HG03432 (cell line): Measurements from ENCODE around the gene KIF19.
"Not testable (repeated sequence)": the region's sequence is repeated elsewhere in the genome, so short reads cannot be mapped to it uniquely, and the experiment has no call there.

Source experiments
- ATAC-seq: cut with Tn5 transposase; IDR thresholded peaks from one replicate; pipeline ENCODE4 v1.9.1; 2021; ENCODE audit warnings: mild to moderate bottlenecking, moderate library complexity; ENCODE audit not compliant: unreplicated experiment

The KIF19 gene

DNA sequence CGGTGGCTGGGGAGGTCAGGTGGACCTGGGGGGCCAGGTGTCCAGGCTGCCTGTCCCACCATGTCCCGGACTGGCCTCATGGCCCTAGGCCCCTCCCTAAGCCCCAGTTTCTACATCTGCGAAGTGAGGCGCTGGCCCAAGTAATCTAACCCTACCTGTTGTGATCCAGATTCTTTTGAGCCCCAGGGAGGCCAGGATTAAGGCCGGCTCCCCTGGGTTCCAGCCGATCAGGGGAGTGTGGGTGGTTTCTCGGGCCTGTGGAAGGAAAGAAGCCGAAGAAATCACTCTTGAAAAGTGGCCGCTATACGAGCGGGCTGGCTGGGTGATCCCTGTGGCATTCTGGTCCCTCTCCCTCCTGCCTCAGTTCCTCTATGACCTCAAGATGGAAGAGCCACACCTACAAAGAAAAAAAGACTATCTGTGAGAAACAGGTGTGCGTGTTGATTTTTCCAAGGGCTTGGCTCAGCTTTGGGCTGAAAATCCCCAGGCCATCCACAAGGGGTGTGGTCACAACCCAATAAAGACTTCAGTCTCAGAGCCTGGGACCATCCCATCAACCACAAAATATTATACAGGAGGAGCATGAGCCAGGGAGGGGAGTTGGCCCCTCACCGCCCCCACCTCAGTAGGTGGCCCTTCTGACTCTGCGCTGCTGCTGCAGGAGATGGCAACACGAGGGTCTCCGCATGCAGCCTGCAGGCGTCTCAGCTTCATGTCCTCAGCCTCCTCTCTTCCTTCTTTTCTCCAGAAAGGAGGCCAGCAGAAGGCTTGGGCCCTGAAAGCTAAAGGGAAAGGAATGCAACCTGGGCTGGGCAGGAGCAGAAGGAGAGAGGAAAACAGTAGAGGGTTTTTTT lies 61.6 kb downstream of the KIF19 start:
- ATAC-seq = no peak

DNA sequence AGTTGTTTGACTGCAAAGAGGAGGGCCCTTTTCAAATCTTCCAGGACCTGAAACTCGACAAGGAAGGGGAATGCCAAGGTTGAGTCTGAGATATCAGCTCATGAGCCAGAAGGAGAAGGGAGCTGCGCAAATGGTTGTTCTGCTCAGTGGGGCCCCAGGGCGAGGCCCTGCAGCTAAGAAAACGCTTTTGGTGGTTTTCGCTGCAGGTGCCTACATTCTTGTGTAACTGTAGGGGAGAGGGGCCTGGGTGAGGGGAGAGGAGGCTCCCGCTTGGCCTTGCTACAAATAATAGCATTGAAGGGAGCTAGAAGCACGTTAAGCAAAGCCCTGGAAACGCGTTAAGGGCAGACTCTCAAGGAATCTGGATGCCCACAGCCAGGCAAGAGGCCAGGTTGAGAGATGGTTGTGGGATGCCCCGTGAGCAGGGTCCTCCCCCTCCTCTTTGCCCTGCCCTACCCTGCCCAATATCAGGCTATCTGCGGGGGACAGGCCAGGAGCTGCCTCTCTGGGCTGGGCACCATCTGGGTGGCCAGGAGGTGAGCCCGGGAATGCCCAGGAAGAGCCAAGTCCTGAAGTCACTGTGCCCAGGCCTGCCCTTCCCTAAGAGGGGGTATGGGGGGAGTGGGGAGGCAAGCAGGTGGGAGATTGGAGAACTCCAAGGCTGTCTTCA lies 63.2 kb downstream of the KIF19 start:
- ATAC-seq = no peak

DNA sequence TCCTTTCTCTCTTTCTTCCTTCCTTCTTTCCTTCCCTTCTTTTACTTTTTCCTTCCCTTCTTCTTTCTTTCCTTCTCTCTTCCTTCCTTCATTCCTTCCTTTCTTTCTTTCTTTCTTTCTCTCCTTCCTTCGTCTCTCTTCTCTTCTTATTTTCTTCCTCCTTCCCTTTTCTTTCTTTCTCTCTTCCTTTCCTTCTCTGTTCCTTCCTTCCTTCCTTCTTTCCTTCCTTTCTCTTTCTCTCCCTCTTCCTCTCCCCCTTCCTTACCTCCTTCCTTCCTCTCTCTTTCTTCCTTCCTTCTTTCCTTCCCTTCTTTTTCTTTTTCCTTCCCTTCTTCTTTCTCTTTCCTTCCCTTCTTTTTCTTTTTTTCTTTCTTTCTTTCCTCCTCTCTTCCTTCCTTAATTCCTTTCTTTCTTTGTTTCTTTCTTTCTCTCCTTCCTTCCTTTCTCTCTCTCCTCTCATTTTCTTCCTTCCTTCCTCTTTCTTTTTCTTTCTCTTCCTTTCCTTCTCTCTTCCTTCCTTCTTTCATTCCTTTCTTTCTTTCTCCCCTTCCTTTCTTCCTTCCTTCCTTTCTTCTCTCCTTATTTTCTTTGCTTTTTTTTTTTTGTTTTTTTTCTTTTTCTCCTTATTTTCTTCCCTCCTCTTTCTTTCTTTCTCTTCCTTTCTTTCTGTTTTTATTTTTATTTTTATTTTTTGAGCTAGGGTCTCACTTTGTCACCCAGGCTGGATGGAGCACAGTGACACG lies 64.1 kb downstream of the KIF19 start:
- ATAC-seq = no peak

GRCh38 chr17:74390680-74391653 lies 64.9 kb downstream of the KIF19 start:
- no peak for ATAC-seq

GRCh38 chr17:74391771-74392170 lies 65.7 kb downstream of the KIF19 start:
- ATAC-seq = no peak

- ATAC-seq = no peak
Observed at GRCh38 chr17:74392848-74393247, 66.8 kb downstream of the KIF19 start.

- no peak for ATAC-seq
Observed at GRCh38 chr17:74393346-74393942, 67.4 kb downstream of the KIF19 start.

DNA sequence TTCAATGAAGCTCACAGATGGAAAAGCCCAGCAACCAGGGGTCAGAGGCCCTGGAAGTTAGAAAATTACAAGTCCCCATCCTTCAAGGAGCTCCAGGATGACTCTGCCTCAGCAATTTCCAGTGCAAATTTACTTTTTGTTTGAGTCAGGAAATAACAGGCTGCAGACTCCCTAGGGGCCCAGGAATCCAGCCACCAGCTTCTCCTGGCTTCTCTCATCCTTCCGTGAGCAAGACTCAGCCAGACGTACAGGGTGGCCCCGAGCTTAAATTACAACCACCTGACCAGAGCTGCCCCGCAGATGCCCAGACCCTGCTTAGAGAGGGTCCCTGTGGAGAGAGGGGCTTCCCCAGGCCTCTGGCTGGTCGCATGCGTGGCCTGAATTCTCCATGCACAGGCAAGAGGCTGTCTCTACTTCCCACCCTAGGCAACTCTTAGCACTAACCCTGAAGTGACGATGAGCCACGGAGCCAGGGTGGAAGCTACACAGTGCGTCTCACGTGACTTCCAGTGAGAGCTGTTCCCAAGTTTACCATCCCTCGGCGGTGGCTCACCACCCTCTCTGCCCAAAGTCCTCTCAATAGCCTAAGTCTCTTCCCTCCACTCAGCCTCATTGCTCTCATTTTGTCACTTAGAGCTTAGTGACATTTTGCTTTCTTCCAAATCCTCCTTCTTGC lies 68.4 kb downstream of the KIF19 start:
- no peak for ATAC-seq

- no peak for ATAC-seq
Observed at GRCh38 chr17:74394977-74395376, 69.0 kb downstream of the KIF19 start.

DNA sequence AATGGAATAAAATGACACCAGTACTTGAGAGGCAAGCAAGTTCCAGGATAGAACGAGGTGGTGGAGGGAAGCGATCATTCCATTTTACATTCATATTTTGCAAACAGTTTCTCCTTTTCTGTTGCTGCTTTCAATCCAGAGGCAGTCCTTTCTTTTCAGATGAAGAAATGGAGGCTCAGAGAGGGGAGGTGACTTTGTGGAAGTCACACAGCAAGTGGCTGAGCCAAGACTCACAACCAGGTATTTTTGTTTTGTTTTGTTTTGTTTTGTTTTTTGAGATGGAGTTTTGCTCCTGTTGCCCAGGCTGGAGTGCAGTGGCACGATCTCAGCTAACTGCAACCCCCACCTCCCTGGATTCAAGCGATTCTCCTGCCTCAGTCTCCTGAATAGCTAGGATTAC lies 70.5 kb downstream of the KIF19 start:
- ATAC-seq = no peak

GRCh38 chr17:74402048-74402447 lies 76.0 kb downstream of the KIF19 start:
- no peak for ATAC-seq

- ATAC-seq = no peak
Observed at GRCh38 chr17:74403512-74404137, 77.6 kb downstream of the KIF19 start.

GRCh38 chr17:74404218-74404617 lies 78.2 kb downstream of the KIF19 start:
- no peak for ATAC-seq

- ATAC-seq = no peak
Observed at GRCh38 chr17:74404789-74405188, 78.8 kb downstream of the KIF19 start.

- ATAC-seq = not testable (repeated sequence)
Observed at GRCh38 chr17:74405311-74405710, 79.3 kb downstream of the KIF19 start.
